HepG2 (cell line): Measurements from ENCODE around the gene TMEM63B. TPM values are rescaled to one million over a fixed set of nuclear protein-coding genes. Genes with fewer than 3 reads are reported as not detected.
A peak's percentile ranks its signal among the peaks of the same experiment; 100 is the strongest.

ENCODE experiments used
- EHMT2 ChIP-seq: fragments of 200-600 bp; sonication (generic); IDR thresholded peaks from 2 replicates; pipeline ENCODE4 v1.7.0; 2017; ENCODE audit warnings: antibody characterized with exemption, low read depth, low read length, borderline replicate concordance
- FOXJ3 ChIP-seq: sonication (generic); formaldehyde crosslinking; IDR thresholded peaks from 2 replicates; pipeline ENCODE4 v1.4.0; 2020; ENCODE audit warnings: missing genetic modification reagents, mild to moderate bottlenecking, borderline replicate concordance
- HMGXB4 ChIP-seq, 2 experiments: sonication (generic) in 1 of 2; formaldehyde crosslinking in 1 of 2; IDR thresholded peaks; 2 replicates each; pipeline versions ENCODE4 v1.4.0 to v1.6.1; 2018 to 2020; ENCODE audit warnings: missing genetic modification reagents in 2 of 2, borderline replicate concordance in 1 of 2, low read depth in 1 of 2, mild to moderate bottlenecking in 1 of 2, missing biosample characterization in 1 of 2
- NR2C2 ChIP-seq: sonication (generic); formaldehyde crosslinking; IDR thresholded peaks from 2 replicates; pipeline ENCODE4 v1.4.0; 2020; ENCODE audit warnings: missing genetic modification reagents, mild to moderate bottlenecking, moderate library complexity, borderline replicate concordance
- RXRA ChIP-seq: sonication (generic); formaldehyde crosslinking; IDR thresholded peaks from 2 replicates; pipeline ENCODE4 v1.5.1; 2020; ENCODE audit warnings: missing genetic modification reagents
- SMYD3 ChIP-seq: sonication (generic); formaldehyde crosslinking; IDR thresholded peaks from 2 replicates; pipeline ENCODE4 v1.8.1; 2023; ENCODE audit warnings: mild to moderate bottlenecking, missing genetic modification reagents
- SNAPC2 ChIP-seq: sonication (generic); formaldehyde crosslinking; IDR thresholded peaks from 2 replicates; pipeline ENCODE4 v1.8.1; 2022; ENCODE audit warnings: mild to moderate bottlenecking, missing genetic modification reagents
- SP4 ChIP-seq: sonication (generic); formaldehyde crosslinking; IDR thresholded peaks from 2 replicates; pipeline ENCODE4 v1.8.1; 2023; ENCODE audit warnings: mild to moderate bottlenecking, missing genetic modification reagents
- TEF ChIP-seq: sonication (generic); formaldehyde crosslinking; IDR thresholded peaks from 2 replicates; pipeline ENCODE4 v1.5.0; 2020; ENCODE audit warnings: missing genetic modification reagents
- TFAP4 ChIP-seq: sonication (generic); IDR thresholded peaks from 2 replicates; pipeline ENCODE4 v1.6.1; 2016; ENCODE audit warnings: low read depth, borderline replicate concordance
- THAP11 ChIP-seq: IDR thresholded peaks from 2 replicates; pipeline ENCODE4 v1.6.1; 2016; ENCODE audit warnings: missing biosample characterization, missing genetic modification reagents
- ZNF20 ChIP-seq: sonication (generic); formaldehyde crosslinking; IDR thresholded peaks from 2 replicates; pipeline ENCODE4 v1.4.0; 2020; ENCODE audit warnings: mild to moderate bottlenecking, moderate library complexity, missing genetic modification reagents
- ZNF234 ChIP-seq: sonication (generic); formaldehyde crosslinking; conservative IDR thresholded peaks from 2 replicates; pipeline ENCODE4 v1.5.1; 2020; ENCODE audit warnings: mild to moderate bottlenecking, missing genetic modification reagents
- ZNF276 ChIP-seq: sonication (generic); formaldehyde crosslinking; IDR thresholded peaks from 2 replicates; pipeline ENCODE4 v1.4.0; 2020; ENCODE audit warnings: mild to moderate bottlenecking, low read depth, missing genetic modification reagents
- ZNF552 ChIP-seq: sonication (generic); formaldehyde crosslinking; IDR thresholded peaks from 2 replicates; pipeline ENCODE4 v1.9.0; 2022; ENCODE audit warnings: missing genetic modification reagents, mild to moderate bottlenecking, borderline replicate concordance
- ZNF607 ChIP-seq: sonication (generic); formaldehyde crosslinking; IDR thresholded peaks from 2 replicates; pipeline ENCODE4 v1.5.1; 2020; ENCODE audit warnings: missing genetic modification reagents, mild to moderate bottlenecking, borderline replicate concordance
- ZNF687 ChIP-seq: sonication (generic); formaldehyde crosslinking; IDR thresholded peaks from 2 replicates; pipeline ENCODE4 v1.5.1; 2020; ENCODE audit warnings: mild to moderate bottlenecking, missing genetic modification reagents, moderate library complexity
- ZNF713 ChIP-seq: sonication (generic); formaldehyde crosslinking; IDR thresholded peaks from 2 replicates; pipeline ENCODE4 v1.4.0; 2020; ENCODE audit warnings: mild to moderate bottlenecking, missing genetic modification reagents
- ZNF782 ChIP-seq: sonication (generic); formaldehyde crosslinking; IDR thresholded peaks from 2 replicates; pipeline ENCODE4 v1.4.0; 2020; ENCODE audit warnings: missing genetic modification reagents, mild to moderate bottlenecking, borderline replicate concordance
- polyA plus RNA-seq, 8 experiments: library from polyadenylated mRNA; depleted of rRNA in 3 of 8; stranded (reverse) in 7 of 8; unstranded in 1 of 8; fragments of >200 nt; fragmentation: Illumina TruSeq in 4 of 8; extraction: Trizol in 4 of 8; gene quantifications; 2 replicates each; pipeline versions ENCODE4 v1.2.1 to v1.2.3, GENCODE V29; 2011 to 2016; ENCODE audit warnings: low read depth in 4 of 8, missing spikeins in 1 of 8, mixed read lengths in 1 of 8; ENCODE audit not compliant: insufficient read depth in 1 of 8
- total RNA-seq, 5 experiments: library from RNA; depleted of rRNA; stranded (reverse); fragments of >200 nt; fragmentation: Illumina TruSeq; extraction: Trizol; gene quantifications; 2 replicates each; pipeline ENCODE4 v1.2.3, GENCODE V29; 2016; ENCODE audit warnings: low read depth in 1 of 5

TMEM63B gene
- total and polyA plus RNA-seq, 2 of the 13 experiments (the other 11 are each of a cell fraction or from before 2014, with no cell fraction given) = 27.4 to 75.8 TPM

- 0 out of 2 replicates have a peak, but pooled peaks have one; percentile 28 for TF ChIP-seq ZNF276 (CRISPR knock-in tag)
- TF ChIP-seq NR2C2 (CRISPR knock-in tag) = peak; percentile 91
- TF ChIP-seq ZNF552 = no peak
- TF ChIP-seq SMYD3 (CRISPR knock-in tag) = peak; percentile 90; the same call in 1 of the 2 replicates
- peak in 1 of 2 experiments; percentile 52; a peak in 2 of 4 replicates for TF ChIP-seq HMGXB4 (CRISPR knock-in tag; IDR thresholded peaks at IDR 0.05; ENCODE audit: borderline replicate concordance in 1 of 2, low read depth in 1 of 2)
- TF ChIP-seq ZNF713 (CRISPR knock-in tag) = peak; percentile 62; the same call in 1 of the 2 replicates
- no peak for TF ChIP-seq TEF (CRISPR knock-in tag)
- peak; percentile 67; the same call in 1 of the 2 replicates for TF ChIP-seq ZNF782 (CRISPR knock-in tag)
- peak; percentile 99 for TF ChIP-seq RXRA (CRISPR knock-in tag)
- TF ChIP-seq ZNF687 = peak; percentile 96
- TF ChIP-seq ZNF20 (CRISPR knock-in tag) = no peak
- TF ChIP-seq ZNF234 = peak; percentile 42; the same call in 1 of the 2 replicates
- TF ChIP-seq SNAPC2 (CRISPR knock-in tag) = peak; percentile 79
- peak; percentile 86; the same call in 1 of the 2 replicates for TF ChIP-seq ZNF607 (CRISPR knock-in tag)
- TF ChIP-seq EHMT2 = peak; percentile 59; the same call in 1 of the 2 replicates
- peak; percentile 34; the same call in 1 of the 2 replicates for TF ChIP-seq SP4 (CRISPR knock-in tag)
- TF ChIP-seq FOXJ3 (CRISPR knock-in tag) = peak; percentile 96
- peak; percentile 81; the same call in 1 of the 2 replicates for TF ChIP-seq TFAP4
- peak; percentile 80 for TF ChIP-seq THAP11 (CRISPR knock-in tag)
Observed at GRCh38 chr6:44156494-44157151, 29.3 kb downstream of the TMEM63B start (continued).
